Stimulated activated CD4-positive, alpha-beta T cell treated with anti-CD3 and anti-CD28 coated beads, TNF-alpha, amount 100 ng/mL, for 1 hour (primary cell): ENCODE results near the gene GPR3.
A peak's percentile ranks its signal among the peaks of the same experiment; 100 is the strongest.

Experiments used
- DNase-seq, 3 donors: peaks; one replicate each; pipeline ENCODE4 v3.0.0-alpha.2; 2020; ENCODE audit warnings: low read depth in 3 of 3, low spot score in 1 of 3

Gene GPR3

GRCh38 chr1:27358038-27358927 is 34.1 kb upstream of the GPR3 start:
- DNase-seq: no peak

- DNase-seq: no peak
Observed at GRCh38 chr1:27358928-27359313, 33.5 kb upstream of the GPR3 start.

GRCh38 chr1:27359822-27360158 is 32.6 kb upstream of the GPR3 start:
- no peak for DNase-seq

- peak in 1 of 3 donors; percentile 29 for DNase-seq
Observed at GRCh38 chr1:27360159-27361043, 32.0 kb upstream of the GPR3 start.

GRCh38 chr1:27361044-27361402 is 31.4 kb upstream of the GPR3 start:
- no peak for DNase-seq

- DNase-seq: no peak
Observed at GRCh38 chr1:27361553-27361952, 30.9 kb upstream of the GPR3 start.

- no peak for DNase-seq
Observed at GRCh38 chr1:27363766-27364695, 28.4 kb upstream of the GPR3 start.

GRCh38 chr1:27364696-27365371 is 27.6 kb upstream of the GPR3 start:
- DNase-seq: no peak

- peak; percentile 51 to 71 (median 52) for DNase-seq
Observed at GRCh38 chr1:27365372-27366112, 26.9 kb upstream of the GPR3 start.

- DNase-seq: peak in 1 of 3 donors; percentile 57
Observed at GRCh38 chr1:27366113-27366410, 26.4 kb upstream of the GPR3 start.

- DNase-seq: no peak
Observed at GRCh38 chr1:27366411-27367159, 25.8 kb upstream of the GPR3 start, which contains the start of gene MAP3K6. TSS of gene MAP3K6 (minus strand) at chr1:27366961. CDS start at chr1:27366597, 364 bp downstream.

- DNase-seq: no peak
Observed at GRCh38 chr1:27367160-27367650, 25.2 kb upstream of the GPR3 start.

- DNase-seq: no peak
Observed at GRCh38 chr1:27368869-27369582, 23.4 kb upstream of the GPR3 start.

- no peak for DNase-seq
Observed at GRCh38 chr1:27372022-27372807, 20.2 kb upstream of the GPR3 start.

- DNase-seq: no peak
Observed at GRCh38 chr1:27372808-27373690, 19.4 kb upstream of the GPR3 start.

- no peak for DNase-seq
Observed at GRCh38 chr1:27374362-27375086, 17.9 kb upstream of the GPR3 start, which contains the start of gene FCN3. TSS of gene FCN3 (minus strand) at chr1:27374824. CDS start at chr1:27374818, 6 bp downstream.
